ENCODE data around the gene LHX6. TPM values are rescaled to one million over a fixed set of nuclear protein-coding genes. Genes with fewer than 3 reads are reported as not detected.

LHX6 gene
- total and polyA plus RNA-seq, 2 donors from 2014 or later, result 0.82 to 4.9 TPM

DNA sequence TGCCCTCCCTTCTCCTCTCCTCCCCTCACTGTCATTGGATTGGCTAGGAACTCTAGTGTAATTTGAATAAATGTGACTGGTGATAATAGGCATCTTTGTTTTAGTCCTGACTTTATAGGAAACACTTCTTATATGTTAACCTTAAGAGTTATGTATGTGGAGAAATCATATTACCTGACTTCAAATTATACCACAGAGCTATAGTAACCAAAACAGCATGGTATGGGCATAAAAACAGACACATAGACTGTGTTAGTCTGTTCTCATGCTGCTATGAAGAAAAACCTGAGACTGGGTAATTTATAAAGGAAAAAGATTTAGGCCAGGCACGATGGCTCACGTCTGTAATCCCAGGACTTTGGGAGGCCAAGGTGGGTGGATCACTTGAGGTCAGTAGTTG is 45.3 kb upstream of the LHX6 start:
- H3K27me3 ChIP-seq (ENCODE audit: control insufficient read depth, insufficient read depth, low read length), result no peaks in the 10 kb centered on the region
- FAIRE-seq, result no peak
- H3K9me3 ChIP-seq (ENCODE audit: control insufficient read depth in 2 of 3, insufficient read depth in 1 of 3, low read length in 3 of 3), result peaks cover 0 to 5% (median 0%) of the 10 kb centered on the region in 3 donors
- no peak for DNase-seq
- no peaks in the 10 kb centered on the region for H3K4me1 ChIP-seq (ENCODE audit: control insufficient read depth in 2 of 3, insufficient read depth in 2 of 3, low read depth in 1 of 3, low read length in 3 of 3)
- H3K27ac ChIP-seq (ENCODE audit: low read depth in 2 of 2, low read length in 2 of 2), result no peak overlapping the region
- peaks cover 5 to 13% (median 13%) of the 10 kb centered on the region in 3 donors for H3K36me3 ChIP-seq (ENCODE audit: control insufficient read depth in 2 of 3, insufficient read depth in 3 of 3, low read length in 3 of 3)
- intact Hi-C loops (cut with DNase I), result no loop called here
- no peak for TF ChIP-seq CTCF (IDR thresholded peaks at IDR 0.05; ENCODE audit: borderline replicate concordance, extremely low read depth, insufficient read depth)
- no peak overlapping the region for H3K9ac ChIP-seq (ENCODE audit: low read length in 3 of 3)
- H3K4me3 ChIP-seq (ENCODE audit: low read length in 3 of 3), result no peak overlapping the region

DNA sequence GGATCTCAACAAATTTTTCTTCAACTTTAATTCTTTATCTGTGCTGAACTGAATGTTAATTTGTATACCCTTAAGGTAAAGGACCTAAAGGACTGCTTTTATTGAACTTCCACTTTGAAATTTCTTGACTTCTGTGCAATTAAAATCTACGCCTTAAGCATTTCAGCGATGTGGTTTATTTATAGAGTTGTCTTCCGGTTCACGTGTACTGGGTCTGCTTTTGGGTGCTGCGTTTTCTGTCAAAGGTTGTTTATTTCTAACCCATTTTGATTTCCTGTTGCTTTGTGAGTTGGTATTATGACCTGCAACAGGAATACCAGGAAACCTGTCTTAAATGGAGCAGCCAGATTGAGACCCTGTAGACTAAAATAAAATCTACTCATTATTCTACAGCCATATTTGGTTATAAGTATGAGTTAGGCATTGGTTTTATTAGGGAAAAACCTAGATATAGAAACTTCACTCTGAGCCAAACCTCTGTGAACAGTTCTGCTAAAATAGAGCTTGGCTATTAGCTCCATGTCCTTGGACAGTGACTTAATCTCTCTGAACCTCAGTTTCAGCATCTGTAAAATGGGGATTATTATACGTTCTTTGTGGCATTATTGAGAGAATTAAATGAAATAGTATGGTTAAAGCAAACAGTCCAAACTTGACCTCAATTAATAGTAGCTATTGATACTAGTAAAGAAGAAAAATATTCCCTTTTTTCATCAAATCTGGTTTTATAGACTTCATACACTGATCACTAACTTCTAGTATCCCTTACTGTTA is 39.5 kb upstream of the LHX6 start:
- intact Hi-C loops (cut with DNase I), result no loop called here
- no peak overlapping the region for H3K27ac ChIP-seq (ENCODE audit: low read depth in 2 of 2, low read length in 2 of 2)
- H3K4me3 ChIP-seq (ENCODE audit: low read length in 3 of 3), result no peak overlapping the region
- no peaks in the 10 kb centered on the region for H3K9me3 ChIP-seq (ENCODE audit: control insufficient read depth in 2 of 3, insufficient read depth in 1 of 3, low read length in 3 of 3)
- TF ChIP-seq CTCF (IDR thresholded peaks at IDR 0.05; ENCODE audit: borderline replicate concordance, extremely low read depth, insufficient read depth), result no peak
- no peaks in the 10 kb centered on the region for H3K27me3 ChIP-seq (ENCODE audit: control insufficient read depth, insufficient read depth, low read length)
- DNase-seq, result no peak
- FAIRE-seq, result no peak
- H3K4me1 ChIP-seq (ENCODE audit: control insufficient read depth in 2 of 3, insufficient read depth in 2 of 3, low read depth in 1 of 3, low read length in 3 of 3), result peaks cover 5 to 16% (median 6%) of the 10 kb centered on the region in 3 donors
- H3K36me3 ChIP-seq (ENCODE audit: control insufficient read depth in 2 of 3, insufficient read depth in 3 of 3, low read length in 3 of 3), result peaks cover 2 to 9% (median 8%) of the 10 kb centered on the region in 3 donors
- H3K9ac ChIP-seq (ENCODE audit: low read length in 3 of 3), result no peak overlapping the region

DNA sequence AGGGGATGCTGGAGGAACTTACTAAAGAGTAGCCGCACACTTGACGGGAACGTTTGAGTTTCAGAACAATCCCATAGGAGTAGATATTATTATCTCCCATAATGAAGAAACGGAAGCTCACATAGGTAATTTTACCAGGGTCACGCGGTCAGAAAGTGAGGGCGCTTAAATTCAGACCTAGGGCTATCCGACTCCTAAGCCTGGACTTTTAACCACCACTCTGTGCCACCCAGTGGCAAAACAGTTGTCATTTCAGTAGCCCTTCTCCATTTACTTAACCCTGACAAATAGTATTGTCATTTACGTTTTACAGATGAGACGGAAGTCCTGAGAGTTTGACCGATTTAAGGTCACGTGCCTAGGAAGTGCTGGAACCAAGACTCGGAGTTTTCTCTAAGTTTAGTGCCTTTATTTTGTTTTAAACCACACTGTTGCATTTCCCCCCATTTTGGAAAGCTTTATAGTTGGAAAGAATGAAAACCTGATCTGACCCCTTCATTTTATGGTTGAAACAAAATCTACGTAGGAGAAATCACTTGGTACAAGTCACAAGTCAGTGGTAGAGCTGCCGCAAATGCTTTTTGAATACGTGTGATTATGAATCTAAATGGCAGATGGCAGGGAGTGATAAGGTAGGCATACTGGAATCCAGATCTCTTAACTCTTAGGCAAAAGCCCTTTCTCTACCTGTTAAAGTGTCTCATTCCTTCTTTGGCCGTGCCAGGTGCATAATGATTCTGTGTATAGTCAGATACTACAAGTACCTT is 36.6 kb upstream of the LHX6 start:
- peak overlapping the region; percentile 89 to 98 (median 98) for H3K4me3 ChIP-seq (ENCODE audit: low read length in 3 of 3)
- no peaks in the 10 kb centered on the region for H3K9me3 ChIP-seq (ENCODE audit: control insufficient read depth in 2 of 3, insufficient read depth in 1 of 3, low read length in 3 of 3)
- no peaks in the 10 kb centered on the region for H3K27me3 ChIP-seq (ENCODE audit: control insufficient read depth, insufficient read depth, low read length)
- intact Hi-C loops (cut with DNase I), result no loop called here
- TF ChIP-seq CTCF (IDR thresholded peaks at IDR 0.05; ENCODE audit: borderline replicate concordance, extremely low read depth, insufficient read depth), result no peak
- H3K36me3 ChIP-seq (ENCODE audit: control insufficient read depth in 2 of 3, insufficient read depth in 3 of 3, low read length in 3 of 3), result peaks cover 0 to 7% (median 0%) of the 10 kb centered on the region in 3 donors
- peak overlapping the region; percentile 90 to 96 (median 93) for H3K9ac ChIP-seq (ENCODE audit: low read length in 3 of 3)
- H3K4me1 ChIP-seq (ENCODE audit: control insufficient read depth in 2 of 3, insufficient read depth in 2 of 3, low read depth in 1 of 3, low read length in 3 of 3), result peaks cover 5 to 25% (median 13%) of the 10 kb centered on the region in 3 donors
- H3K27ac ChIP-seq (ENCODE audit: low read depth in 2 of 2, low read length in 2 of 2), result peak overlapping the region; percentile 97 to 98
- FAIRE-seq (no peak), DNase-seq (no peak)

Data from kidney (tissue), 14 donors.